WTC11 (cell line): ENCODE results near the gene NLGN1. TPM values are rescaled to one million over a fixed set of nuclear protein-coding genes. Genes with fewer than 3 reads are reported as not detected.

ENCODE experiments used
- ATAC-seq: fragments of 200-7000 bp; cut with Tn5 transposase; 2 replicates; pipeline ENCODE4 v1.10.0; 2021; ENCODE audit warnings: mild to moderate bottlenecking, moderate library complexity
- CTCF ChIA-PET: fragments of 300-600 bp; sonication (Branson Sonifier 250); formaldehyde crosslinking; loops from one replicate; lab custom pipeline; 2021; ENCODE audit warnings: antibody characterized with exemption; lab: Charles Lee
- POLR2A ChIA-PET: fragments of 350-600 bp; sonication (Branson Sonifier 250); formaldehyde crosslinking; loops from one replicate; lab custom pipeline; 2021; ENCODE audit warnings: antibody characterized with exemption; lab: Charles Lee
- DNase-seq: peaks from one replicate; pipeline ENCODE4 v3.0.0; 2021; ENCODE audit warnings: low spot score
- H3K27ac Mint-ChIP-seq: 2 replicates; pipeline ENCODE4 v1.8.0; 2021; ENCODE audit warnings: mixed read lengths
- H3K27me3 Mint-ChIP-seq: 2 replicates; pipeline ENCODE4 v1.8.0; 2021; ENCODE audit warnings: low read depth, mild to moderate bottlenecking, moderate library complexity, mixed read lengths
- H3K36me3 Mint-ChIP-seq: 2 replicates; pipeline ENCODE4 v1.8.0; 2021; ENCODE audit warnings: mixed read lengths
- H3K4me1 Mint-ChIP-seq: 2 replicates; pipeline ENCODE4 v1.8.0; 2022; ENCODE audit warnings: mixed read lengths
- H3K4me3 Mint-ChIP-seq: 2 replicates; pipeline ENCODE4 v1.8.0; 2021; ENCODE audit warnings: mild to moderate bottlenecking, moderate library complexity, mixed read lengths
- H3K9me3 Mint-ChIP-seq: 2 replicates; pipeline ENCODE4 v1.8.0; 2021; ENCODE audit warnings: mixed read lengths
- EMX1 ChIP-seq: fragments of 250-450 bp; sonication (Bioruptor Pico); IDR thresholded peaks from 2 replicates; pipeline ENCODE4 v1.8.0; 2021; ENCODE audit warnings: mild to moderate bottlenecking
- ESRRA ChIP-seq: sonication (generic); formaldehyde crosslinking; IDR thresholded peaks from 2 replicates; pipeline ENCODE4 v1.8.1; 2022; ENCODE audit warnings: mild to moderate bottlenecking, missing genetic modification reagents, borderline replicate concordance
- FOXK1 ChIP-seq: sonication (generic); formaldehyde crosslinking; IDR thresholded peaks from 2 replicates; pipeline ENCODE4 v1.8.0; 2022; ENCODE audit warnings: mild to moderate bottlenecking, moderate library complexity, missing genetic modification reagents
- HMGA2 ChIP-seq: fragments of 250-450 bp; sonication (Bioruptor Pico); IDR thresholded peaks from 2 replicates; pipeline ENCODE4 v1.4.0; 2021; ENCODE audit warnings: mild to moderate bottlenecking, moderate library complexity
- MXD4 ChIP-seq: fragments of 250-450 bp; sonication (Bioruptor Pico); IDR thresholded peaks from 2 replicates; pipeline ENCODE4 v1.8.0; 2021; ENCODE audit warnings: mild to moderate bottlenecking, moderate library complexity, borderline replicate concordance
- MYBL2 ChIP-seq: sonication (generic); formaldehyde crosslinking; IDR thresholded peaks from 2 replicates; pipeline ENCODE4 v1.8.1; 2023; ENCODE audit warnings: mild to moderate bottlenecking, moderate library complexity, missing genetic modification reagents
- NFYB ChIP-seq: sonication (generic); formaldehyde crosslinking; conservative IDR thresholded peaks from 2 replicates; pipeline ENCODE4 v1.8.0; 2022; ENCODE audit warnings: low read depth, missing genetic modification reagents
- SMAD4 ChIP-seq: sonication (generic); formaldehyde crosslinking; IDR thresholded peaks from 2 replicates; pipeline ENCODE4 v1.8.0; 2022; ENCODE audit warnings: mild to moderate bottlenecking, missing genetic modification reagents
- ZNF121 ChIP-seq: sonication (generic); formaldehyde crosslinking; IDR thresholded peaks from 2 replicates; pipeline ENCODE4 v1.8.0; 2023; ENCODE audit warnings: missing genetic modification reagents
- ZNF138 ChIP-seq: sonication (generic); formaldehyde crosslinking; conservative IDR thresholded peaks from 2 replicates; pipeline ENCODE4 v1.8.1; 2022; ENCODE audit warnings: mild to moderate bottlenecking, moderate library complexity, missing genetic modification reagents
- ZNF263 ChIP-seq: sonication (generic); formaldehyde crosslinking; IDR thresholded peaks from 2 replicates; pipeline ENCODE4 v1.8.1; 2022; ENCODE audit warnings: low read depth, mild to moderate bottlenecking, moderate library complexity, missing genetic modification reagents
- ZNF317 ChIP-seq: sonication (generic); formaldehyde crosslinking; IDR thresholded peaks from 2 replicates; pipeline ENCODE4 v1.8.1; 2023; ENCODE audit warnings: low read depth, mild to moderate bottlenecking, moderate library complexity, missing genetic modification reagents, borderline replicate concordance
- ZNF416 ChIP-seq: fragments of 250-450 bp; sonication (Bioruptor Pico); IDR thresholded peaks from 2 replicates; pipeline ENCODE4 v1.9.0; 2021; ENCODE audit warnings: mild to moderate bottlenecking, inconsistent platforms
- total RNA-seq: library from RNA; stranded (reverse); gene quantifications from 3 replicates; pipeline ENCODE4 v1.2.3, GENCODE V29; 2021
- TF ChIP-seq, protein P1 (sequence below): fragments of 250-450 bp; sonication (Bioruptor Pico); IDR thresholded peaks from 2 replicates; pipeline ENCODE4 v1.9.0; 2021; ENCODE audit warnings: moderate library complexity, mild to moderate bottlenecking, inconsistent platforms, borderline replicate concordance
- TF ChIP-seq, protein P2 (sequence below): sonication (generic); formaldehyde crosslinking; IDR thresholded peaks from 2 replicates; pipeline ENCODE4 v1.8.0; 2022; ENCODE audit warnings: mild to moderate bottlenecking, missing genetic modification reagents
- TF ChIP-seq, protein P3 (sequence below): fragments of 250-450 bp; sonication (Bioruptor Pico); conservative IDR thresholded peaks from 2 replicates; pipeline ENCODE4 v1.9.0; 2021; ENCODE audit warnings: mild to moderate bottlenecking
- TF ChIP-seq, protein P4 (sequence below): sonication (generic); formaldehyde crosslinking; IDR thresholded peaks from 2 replicates; pipeline ENCODE4 v1.8.0; 2022; ENCODE audit warnings: mild to moderate bottlenecking, missing genetic modification reagents
- TF ChIP-seq, protein P5 (sequence below): sonication (generic); formaldehyde crosslinking; IDR thresholded peaks from 2 replicates; pipeline ENCODE4 v1.8.1; 2023; ENCODE audit warnings: mild to moderate bottlenecking, moderate library complexity, missing genetic modification reagents
- TF ChIP-seq, protein P6 (sequence below): sonication (generic); formaldehyde crosslinking; IDR thresholded peaks from 2 replicates; pipeline ENCODE4 v1.8.1; 2022; ENCODE audit warnings: missing genetic modification reagents, borderline replicate concordance
- TF ChIP-seq, protein P7 (sequence below): sonication (generic); formaldehyde crosslinking; IDR thresholded peaks from 2 replicates; pipeline ENCODE4 v1.8.1; 2023; ENCODE audit warnings: mild to moderate bottlenecking, missing genetic modification reagents, moderate library complexity
- TF ChIP-seq, protein P8 (sequence below): sonication (generic); formaldehyde crosslinking; IDR thresholded peaks from 2 replicates; pipeline ENCODE4 v1.8.1; 2023; ENCODE audit warnings: mild to moderate bottlenecking, missing genetic modification reagents

Gene NLGN1
- total RNA-seq, 1 experiment from 2014 or later, result 12.4 TPM

DNA sequence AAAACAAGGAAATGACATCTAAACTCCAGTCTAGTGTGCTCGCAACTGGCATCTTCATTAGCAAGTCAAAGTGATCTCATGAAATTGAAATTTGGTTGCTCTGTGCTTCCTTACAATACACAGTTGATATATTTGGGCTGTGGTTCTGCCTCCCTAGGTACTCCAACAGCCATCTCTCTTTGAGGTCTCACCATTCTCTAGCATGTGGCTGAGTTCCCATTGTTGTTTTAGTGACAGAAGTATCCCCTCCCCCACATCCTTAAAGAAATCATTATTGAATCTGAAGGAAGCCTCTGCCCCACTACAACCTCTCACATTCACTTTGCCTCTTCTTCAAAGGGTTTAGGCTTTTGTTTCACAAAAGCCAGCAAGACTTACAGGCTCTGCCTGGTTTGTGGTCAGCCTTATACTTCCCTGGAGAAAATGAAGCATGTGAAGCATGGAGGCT lies 516.5 kb downstream of the NLGN1 start:
- no peaks in the 10 kb centered on the region for H3K9me3 Mint-ChIP-seq
- H3K4me1 Mint-ChIP-seq, result peaks cover 45% of the 10 kb centered on the region
- ATAC-seq, result peak; percentile 68
- ChIA-PET POLR2A (no interaction called here), CTCF (no interaction called here)
- no peak overlapping the region for H3K4me3 Mint-ChIP-seq
- TF ChIP-seq, protein P1, sequence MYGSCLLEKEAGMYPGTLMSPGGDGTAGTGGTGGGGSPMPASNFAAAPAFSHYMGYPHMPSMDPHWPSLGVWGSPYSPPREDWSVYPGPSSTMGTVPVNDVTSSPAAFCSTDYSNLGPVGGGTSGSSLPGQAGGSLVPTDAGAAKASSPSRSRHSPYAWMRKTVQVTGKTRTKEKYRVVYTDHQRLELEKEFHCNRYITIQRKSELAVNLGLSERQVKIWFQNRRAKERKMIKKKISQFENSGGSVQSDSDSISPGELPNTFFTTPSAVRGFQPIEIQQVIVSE, result no peak
- TF ChIP-seq, protein P2, sequence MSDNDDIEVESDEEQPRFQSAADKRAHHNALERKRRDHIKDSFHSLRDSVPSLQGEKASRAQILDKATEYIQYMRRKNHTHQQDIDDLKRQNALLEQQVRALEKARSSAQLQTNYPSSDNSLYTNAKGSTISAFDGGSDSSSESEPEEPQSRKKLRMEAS, result peak; percentile 21; the same call in 1 of the 2 replicates
- H3K27me3 Mint-ChIP-seq, result no peaks in the 10 kb centered on the region
- no peaks in the 10 kb centered on the region for H3K36me3 Mint-ChIP-seq
- H3K27ac Mint-ChIP-seq, result peak overlapping the region; percentile 84
- no peak for DNase-seq

DNA sequence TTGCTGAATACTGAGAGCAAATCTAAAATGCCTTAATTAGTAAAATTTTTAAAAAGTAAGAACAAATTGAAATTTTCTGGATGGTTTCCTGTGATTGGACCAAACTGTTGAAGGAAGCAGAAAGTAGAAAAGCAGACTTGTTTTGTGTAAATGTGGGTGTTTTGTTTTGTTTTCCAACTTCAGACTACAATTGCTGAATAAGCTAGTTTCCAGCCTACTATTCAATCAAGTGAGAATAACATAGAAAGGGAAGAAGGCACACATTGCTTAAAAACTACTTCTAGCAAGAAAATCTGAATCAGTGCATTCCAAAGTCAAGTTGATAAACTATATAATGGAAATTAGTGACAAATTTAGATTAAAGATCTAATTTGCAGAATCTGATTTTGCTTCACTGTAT lies 519.3 kb downstream of the NLGN1 start:
- DNase-seq, result no peak
- CTCF ChIA-PET, result no interaction called here
- TF ChIP-seq FOXK1 (no peak), ZNF263 (no peak), ZNF317 (CRISPR knock-in tag) (no peak), EMX1 (no peak), HMGA2 (CRISPR knock-in tag) (no peak), ZNF416 (CRISPR knock-in tag) (no peak), NFYB (CRISPR knock-in tag) (no peak), ZNF138 (CRISPR knock-in tag) (no peak), SMAD4 (CRISPR knock-in tag) (no peak), MXD4 (CRISPR knock-in tag) (no peak), ESRRA (CRISPR knock-in tag) (no peak), MYBL2 (CRISPR knock-in tag) (no peak), ZNF121 (CRISPR knock-in tag) (no peak)
- TF ChIP-seq, protein P3, sequence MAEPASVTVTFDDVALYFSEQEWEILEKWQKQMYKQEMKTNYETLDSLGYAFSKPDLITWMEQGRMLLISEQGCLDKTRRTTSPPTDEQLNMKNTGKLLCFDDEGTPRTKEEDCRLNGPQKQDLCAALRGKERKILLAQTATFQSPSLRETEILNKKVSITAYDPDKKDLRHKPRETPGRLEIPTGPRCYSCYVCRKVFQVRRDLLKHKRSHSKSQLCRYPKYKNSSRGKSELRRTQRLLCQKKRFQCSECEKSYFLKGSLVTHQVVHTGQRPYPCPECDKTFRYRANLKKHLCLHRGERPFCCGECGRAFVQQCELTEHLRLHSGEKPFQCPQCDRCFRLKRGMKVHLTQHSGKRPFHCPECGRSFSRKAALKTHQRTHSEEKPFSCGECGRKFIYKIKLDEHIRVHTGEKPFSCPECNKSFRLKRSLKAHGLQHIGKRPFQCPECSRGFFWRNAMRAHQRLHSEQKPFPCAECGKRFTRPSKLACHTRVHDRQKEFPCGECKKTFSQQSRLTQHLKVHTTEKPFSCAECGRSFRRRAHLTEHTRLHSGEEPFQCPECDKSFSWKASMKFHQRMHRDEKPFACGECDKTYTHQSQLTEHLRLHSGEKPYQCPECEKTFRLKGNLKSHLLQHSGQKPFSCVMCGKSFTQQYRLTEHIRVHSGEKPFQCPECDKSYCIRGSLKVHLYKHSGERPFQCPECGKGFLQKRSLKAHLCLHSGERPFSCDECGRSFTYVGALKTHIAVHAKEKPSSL (CRISPR knock-in tag), result no peak
- TF ChIP-seq, protein P1, result no peak
- TF ChIP-seq, protein P4, sequence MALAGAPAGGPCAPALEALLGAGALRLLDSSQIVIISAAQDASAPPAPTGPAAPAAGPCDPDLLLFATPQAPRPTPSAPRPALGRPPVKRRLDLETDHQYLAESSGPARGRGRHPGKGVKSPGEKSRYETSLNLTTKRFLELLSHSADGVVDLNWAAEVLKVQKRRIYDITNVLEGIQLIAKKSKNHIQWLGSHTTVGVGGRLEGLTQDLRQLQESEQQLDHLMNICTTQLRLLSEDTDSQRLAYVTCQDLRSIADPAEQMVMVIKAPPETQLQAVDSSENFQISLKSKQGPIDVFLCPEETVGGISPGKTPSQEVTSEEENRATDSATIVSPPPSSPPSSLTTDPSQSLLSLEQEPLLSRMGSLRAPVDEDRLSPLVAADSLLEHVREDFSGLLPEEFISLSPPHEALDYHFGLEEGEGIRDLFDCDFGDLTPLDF, result no peak
- TF ChIP-seq, protein P5, sequence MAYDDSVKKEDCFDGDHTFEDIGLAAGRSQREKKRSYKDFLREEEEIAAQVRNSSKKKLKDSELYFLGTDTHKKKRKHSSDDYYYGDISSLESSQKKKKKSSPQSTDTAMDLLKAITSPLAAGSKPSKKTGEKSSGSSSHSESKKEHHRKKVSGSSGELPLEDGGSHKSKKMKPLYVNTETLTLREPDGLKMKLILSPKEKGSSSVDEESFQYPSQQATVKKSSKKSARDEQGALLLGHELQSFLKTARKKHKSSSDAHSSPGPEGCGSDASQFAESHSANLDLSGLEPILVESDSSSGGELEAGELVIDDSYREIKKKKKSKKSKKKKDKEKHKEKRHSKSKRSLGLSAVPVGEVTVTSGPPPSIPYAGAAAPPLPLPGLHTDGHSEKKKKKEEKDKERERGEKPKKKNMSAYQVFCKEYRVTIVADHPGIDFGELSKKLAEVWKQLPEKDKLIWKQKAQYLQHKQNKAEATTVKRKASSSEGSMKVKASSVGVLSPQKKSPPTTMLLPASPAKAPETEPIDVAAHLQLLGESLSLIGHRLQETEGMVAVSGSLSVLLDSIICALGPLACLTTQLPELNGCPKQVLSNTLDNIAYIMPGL (CRISPR knock-in tag), result no peak
- TF ChIP-seq, protein P6, sequence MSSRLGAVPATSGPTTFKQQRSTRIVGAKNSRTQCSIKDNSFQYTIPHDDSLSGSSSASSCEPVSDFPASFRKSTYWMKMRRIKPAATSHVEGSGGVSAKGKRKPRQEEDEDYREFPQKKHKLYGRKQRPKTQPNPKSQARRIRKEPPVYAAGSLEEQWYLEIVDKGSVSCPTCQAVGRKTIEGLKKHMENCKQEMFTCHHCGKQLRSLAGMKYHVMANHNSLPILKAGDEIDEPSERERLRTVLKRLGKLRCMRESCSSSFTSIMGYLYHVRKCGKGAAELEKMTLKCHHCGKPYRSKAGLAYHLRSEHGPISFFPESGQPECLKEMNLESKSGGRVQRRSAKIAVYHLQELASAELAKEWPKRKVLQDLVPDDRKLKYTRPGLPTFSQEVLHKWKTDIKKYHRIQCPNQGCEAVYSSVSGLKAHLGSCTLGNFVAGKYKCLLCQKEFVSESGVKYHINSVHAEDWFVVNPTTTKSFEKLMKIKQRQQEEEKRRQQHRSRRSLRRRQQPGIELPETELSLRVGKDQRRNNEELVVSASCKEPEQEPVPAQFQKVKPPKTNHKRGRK (CRISPR knock-in tag), result no peak
- TF ChIP-seq, protein P7, sequence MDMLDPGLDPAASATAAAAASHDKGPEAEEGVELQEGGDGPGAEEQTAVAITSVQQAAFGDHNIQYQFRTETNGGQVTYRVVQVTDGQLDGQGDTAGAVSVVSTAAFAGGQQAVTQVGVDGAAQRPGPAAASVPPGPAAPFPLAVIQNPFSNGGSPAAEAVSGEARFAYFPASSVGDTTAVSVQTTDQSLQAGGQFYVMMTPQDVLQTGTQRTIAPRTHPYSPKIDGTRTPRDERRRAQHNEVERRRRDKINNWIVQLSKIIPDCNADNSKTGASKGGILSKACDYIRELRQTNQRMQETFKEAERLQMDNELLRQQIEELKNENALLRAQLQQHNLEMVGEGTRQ (CRISPR knock-in tag), result no peak
- TF ChIP-seq, protein P8, sequence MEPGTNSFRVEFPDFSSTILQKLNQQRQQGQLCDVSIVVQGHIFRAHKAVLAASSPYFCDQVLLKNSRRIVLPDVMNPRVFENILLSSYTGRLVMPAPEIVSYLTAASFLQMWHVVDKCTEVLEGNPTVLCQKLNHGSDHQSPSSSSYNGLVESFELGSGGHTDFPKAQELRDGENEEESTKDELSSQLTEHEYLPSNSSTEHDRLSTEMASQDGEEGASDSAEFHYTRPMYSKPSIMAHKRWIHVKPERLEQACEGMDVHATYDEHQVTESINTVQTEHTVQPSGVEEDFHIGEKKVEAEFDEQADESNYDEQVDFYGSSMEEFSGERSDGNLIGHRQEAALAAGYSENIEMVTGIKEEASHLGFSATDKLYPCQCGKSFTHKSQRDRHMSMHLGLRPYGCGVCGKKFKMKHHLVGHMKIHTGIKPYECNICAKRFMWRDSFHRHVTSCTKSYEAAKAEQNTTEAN, result no peak
- no peak for ATAC-seq
- H3K9me3 Mint-ChIP-seq, result no peaks in the 10 kb centered on the region
- H3K4me3 Mint-ChIP-seq, result no peak overlapping the region
- no peaks in the 10 kb centered on the region for H3K27me3 Mint-ChIP-seq
- peaks cover 45% of the 10 kb centered on the region for H3K4me1 Mint-ChIP-seq
- no peak overlapping the region for H3K27ac Mint-ChIP-seq
- POLR2A ChIA-PET, result no interaction called here
- no peaks in the 10 kb centered on the region for H3K36me3 Mint-ChIP-seq
